Lower lobe of right lung (tissue), 2 donors: ENCODE data around the gene AGPAT1. TPM values are rescaled to one million over a fixed set of nuclear protein-coding genes. Genes with fewer than 3 reads are reported as not detected.
"Not testable (repeated sequence)": the region's sequence is repeated elsewhere in the genome, so short reads cannot be mapped to it uniquely, and the experiment has no call there.

ENCODE experiments used
- ATAC-seq, 2 donors: fragments of 200-7000 bp; cut with Tn5 transposase; one replicate each; pipeline ENCODE4 v1.9.1; 2020 to 2022; ENCODE audit warnings: mild to moderate bottlenecking in 2 of 2, moderate library complexity in 2 of 2
- DNase-seq: peaks from one replicate; pipeline ENCODE4 v3.0.0-alpha.2; 2020
- H3K27ac ChIP-seq: fragments of 200-600 bp; one replicate; pipeline ENCODE4 v1.8.0; 2022
- H3K27me3 ChIP-seq: fragments of 200-600 bp; one replicate; pipeline ENCODE4 v1.8.0; 2022; ENCODE audit warnings: low read depth
- H3K36me3 ChIP-seq: fragments of 200-600 bp; one replicate; pipeline ENCODE4 v1.8.0; 2022; ENCODE audit warnings: mild to moderate bottlenecking
- H3K4me1 ChIP-seq: fragments of 200-600 bp; one replicate; pipeline ENCODE4 v1.8.0; 2022
- H3K4me3 ChIP-seq: fragments of 200-600 bp; one replicate; pipeline ENCODE4 v1.8.0; 2022; ENCODE audit warnings: mild to moderate bottlenecking
- H3K9me3 ChIP-seq: fragments of 200-600 bp; one replicate; pipeline ENCODE4 v1.8.0; 2022
- intact Hi-C: fragments of 100-400 bp; cut with DNase I; formaldehyde crosslinking; loops from one replicate; pipeline ENCODE4 v1.11.0; 2022
- total RNA-seq: library from RNA; stranded (reverse); fragmentation: NEBNext Ultra II Directional; extraction: Animal tissue kit (Norgen Biotek cat#: 25700); gene quantifications from one replicate; pipeline ENCODE4 v1.2.1, GENCODE V29; 2021
- TF ChIP-seq, protein P1 (sequence below): fragments of 200-600 bp; IDR thresholded peaks from one replicate; pipeline ENCODE4 v1.8.0; 2022; ENCODE audit warnings: antibody characterized with exemption, mild to moderate bottlenecking
- donor health status: DM: no; HTN: yes; CAD: no; lungs with severe emphysema.

The AGPAT1 gene
- total RNA-seq, 1 donor from 2014 or later = 51.2 TPM

GRCh38 chr6:32148289-32149091 lies 27.4 kb downstream of the AGPAT1 start:
- intact Hi-C loops = no loop called here
- H3K27ac ChIP-seq = no peak overlapping the region
- ATAC-seq (peak; percentile 54 to 61), DNase-seq (peak; percentile 74)
- peaks cover 40% of the 10 kb centered on the region for H3K27me3 ChIP-seq
- H3K9me3 ChIP-seq = no peaks in the 10 kb centered on the region
- peak overlapping the region; percentile 31 for H3K4me3 ChIP-seq
- TF ChIP-seq, protein P1, sequence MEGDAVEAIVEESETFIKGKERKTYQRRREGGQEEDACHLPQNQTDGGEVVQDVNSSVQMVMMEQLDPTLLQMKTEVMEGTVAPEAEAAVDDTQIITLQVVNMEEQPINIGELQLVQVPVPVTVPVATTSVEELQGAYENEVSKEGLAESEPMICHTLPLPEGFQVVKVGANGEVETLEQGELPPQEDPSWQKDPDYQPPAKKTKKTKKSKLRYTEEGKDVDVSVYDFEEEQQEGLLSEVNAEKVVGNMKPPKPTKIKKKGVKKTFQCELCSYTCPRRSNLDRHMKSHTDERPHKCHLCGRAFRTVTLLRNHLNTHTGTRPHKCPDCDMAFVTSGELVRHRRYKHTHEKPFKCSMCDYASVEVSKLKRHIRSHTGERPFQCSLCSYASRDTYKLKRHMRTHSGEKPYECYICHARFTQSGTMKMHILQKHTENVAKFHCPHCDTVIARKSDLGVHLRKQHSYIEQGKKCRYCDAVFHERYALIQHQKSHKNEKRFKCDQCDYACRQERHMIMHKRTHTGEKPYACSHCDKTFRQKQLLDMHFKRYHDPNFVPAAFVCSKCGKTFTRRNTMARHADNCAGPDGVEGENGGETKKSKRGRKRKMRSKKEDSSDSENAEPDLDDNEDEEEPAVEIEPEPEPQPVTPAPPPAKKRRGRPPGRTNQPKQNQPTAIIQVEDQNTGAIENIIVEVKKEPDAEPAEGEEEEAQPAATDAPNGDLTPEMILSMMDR = peak; percentile 13
- H3K36me3 ChIP-seq = no peaks in the 10 kb centered on the region
- H3K4me1 ChIP-seq = peaks cover 15% of the 10 kb centered on the region

- Histone ChIP-seq H3K36me3 (no peaks in the 10 kb centered on the region), H3K27me3 (peaks cover 34% of the 10 kb centered on the region), H3K9me3 (no peaks in the 10 kb centered on the region), H3K4me3 (no peak overlapping the region), H3K27ac (no peak overlapping the region), H3K4me1 (peaks cover 6% of the 10 kb centered on the region)
- DNase-seq (no peak), ATAC-seq (peak in 1 of 2 donors; percentile 17)
- intact Hi-C loops = no loop called here
- TF ChIP-seq, protein P1 = no peak
Observed at GRCh38 chr6:32147401-32148132, 28.3 kb downstream of the AGPAT1 start.

DNA sequence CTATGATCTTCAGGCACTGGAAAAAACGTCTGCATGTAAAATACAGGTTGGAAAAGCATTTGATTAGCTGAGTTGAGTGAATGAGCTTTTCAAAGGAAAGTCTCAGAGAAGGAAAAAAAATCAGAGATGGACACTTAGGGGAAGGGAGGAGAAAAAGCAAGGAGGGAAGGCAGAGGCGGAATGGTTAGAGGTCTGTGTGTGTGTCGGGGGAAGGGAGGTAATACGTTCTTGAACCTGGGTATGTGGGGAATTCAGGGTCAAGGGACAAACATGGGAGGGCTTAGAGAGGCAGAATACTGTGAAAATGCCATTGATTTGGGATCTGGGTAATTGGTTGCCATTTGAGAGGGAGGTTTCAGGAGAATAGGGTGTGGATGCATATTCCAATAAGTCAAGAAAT lies 29.2 kb downstream of the AGPAT1 start:
- intact Hi-C loops = no loop called here
- Histone ChIP-seq H3K4me1 (no peaks in the 10 kb centered on the region), H3K36me3 (no peaks in the 10 kb centered on the region), H3K4me3 (no peak overlapping the region), H3K27me3 (peaks cover 38% of the 10 kb centered on the region), H3K27ac (no peak overlapping the region), H3K9me3 (no peaks in the 10 kb centered on the region)
- TF ChIP-seq, protein P1 = no peak
- DNase-seq = no peak
- no peak for ATAC-seq

GRCh38 chr6:32146287-32146686 lies 29.6 kb downstream of the AGPAT1 start:
- Histone ChIP-seq H3K9me3 (no peaks in the 10 kb centered on the region), H3K4me3 (no peak overlapping the region), H3K36me3 (no peaks in the 10 kb centered on the region), H3K27ac (no peak overlapping the region), H3K4me1 (no peaks in the 10 kb centered on the region), H3K27me3 (peaks cover 39% of the 10 kb centered on the region)
- intact Hi-C loops = no loop called here
- TF ChIP-seq, protein P1 = no peak
- no peak for DNase-seq
- no peak for ATAC-seq

- H3K27ac ChIP-seq, H3K36me3 ChIP-seq, H3K4me3 ChIP-seq, H3K4me1 ChIP-seq, intact Hi-C loops, ATAC-seq, H3K9me3 ChIP-seq, DNase-seq: not testable (repeated sequence)
- peaks cover 25% of the 10 kb centered on the region for H3K27me3 ChIP-seq
Observed at GRCh38 chr6:32144238-32144637, 31.6 kb downstream of the AGPAT1 start.
